Ishikawa (cell line): ENCODE data around the gene CTPS1.

ENCODE experiments used
- CEBPB ChIP-seq: IDR thresholded peaks from 2 replicates; pipeline ENCODE4 v1.6.1; 2012
- CREB1 ChIP-seq: IDR thresholded peaks from 2 replicates; pipeline ENCODE4 v1.6.1; 2012; ENCODE audit warnings: low read depth
- EGR1 ChIP-seq: IDR thresholded peaks from 2 replicates; pipeline ENCODE4 v1.6.1; 2012
- EP300 ChIP-seq: IDR thresholded peaks from 2 replicates; pipeline ENCODE4 v1.6.1; 2012; ENCODE audit warnings: borderline replicate concordance
- FOXM1 ChIP-seq: IDR thresholded peaks from 2 replicates; pipeline ENCODE4 v1.6.1; 2012; ENCODE audit warnings: low read depth, borderline replicate concordance
- MAX ChIP-seq: IDR thresholded peaks from 2 replicates; pipeline ENCODE4 v1.6.1; 2012
- NFIC ChIP-seq: IDR thresholded peaks from 2 replicates; pipeline ENCODE4 v1.6.1; 2012
- RAD21 ChIP-seq: IDR thresholded peaks from 2 replicates; pipeline ENCODE4 v1.6.1; 2012; ENCODE audit warnings: low read depth
- TAF1 ChIP-seq: IDR thresholded peaks from 2 replicates; pipeline ENCODE4 v1.6.1; 2012; ENCODE audit warnings: low read depth, mild to moderate bottlenecking
- TCF12 ChIP-seq: IDR thresholded peaks from 2 replicates; pipeline ENCODE4 v1.6.1; 2012; ENCODE audit warnings: low read depth
- TEAD4 ChIP-seq: IDR thresholded peaks from 2 replicates; pipeline ENCODE4 v1.6.1; 2012
- USF1 ChIP-seq: IDR thresholded peaks from 2 replicates; pipeline ENCODE4 v1.6.1; 2012
- YY1 ChIP-seq: IDR thresholded peaks from 2 replicates; pipeline ENCODE4 v1.6.1; 2012; ENCODE audit warnings: low read depth
- ZBTB7A ChIP-seq: IDR thresholded peaks from 2 replicates; pipeline ENCODE4 v1.6.1; 2012; ENCODE audit warnings: low read depth
- TF ChIP-seq, protein P1 (sequence below): IDR thresholded peaks from 2 replicates; pipeline ENCODE4 v1.6.1; 2012; ENCODE audit warnings: low read depth, mild to moderate bottlenecking

The CTPS1 gene

GRCh38 chr1:41009466-41009865, 30.0 kb downstream of the CTPS1 start:
- no peak for TF ChIP-seq EP300
- no peak for TF ChIP-seq YY1
- TF ChIP-seq FOXM1 = no peak
- TF ChIP-seq, protein P1, sequence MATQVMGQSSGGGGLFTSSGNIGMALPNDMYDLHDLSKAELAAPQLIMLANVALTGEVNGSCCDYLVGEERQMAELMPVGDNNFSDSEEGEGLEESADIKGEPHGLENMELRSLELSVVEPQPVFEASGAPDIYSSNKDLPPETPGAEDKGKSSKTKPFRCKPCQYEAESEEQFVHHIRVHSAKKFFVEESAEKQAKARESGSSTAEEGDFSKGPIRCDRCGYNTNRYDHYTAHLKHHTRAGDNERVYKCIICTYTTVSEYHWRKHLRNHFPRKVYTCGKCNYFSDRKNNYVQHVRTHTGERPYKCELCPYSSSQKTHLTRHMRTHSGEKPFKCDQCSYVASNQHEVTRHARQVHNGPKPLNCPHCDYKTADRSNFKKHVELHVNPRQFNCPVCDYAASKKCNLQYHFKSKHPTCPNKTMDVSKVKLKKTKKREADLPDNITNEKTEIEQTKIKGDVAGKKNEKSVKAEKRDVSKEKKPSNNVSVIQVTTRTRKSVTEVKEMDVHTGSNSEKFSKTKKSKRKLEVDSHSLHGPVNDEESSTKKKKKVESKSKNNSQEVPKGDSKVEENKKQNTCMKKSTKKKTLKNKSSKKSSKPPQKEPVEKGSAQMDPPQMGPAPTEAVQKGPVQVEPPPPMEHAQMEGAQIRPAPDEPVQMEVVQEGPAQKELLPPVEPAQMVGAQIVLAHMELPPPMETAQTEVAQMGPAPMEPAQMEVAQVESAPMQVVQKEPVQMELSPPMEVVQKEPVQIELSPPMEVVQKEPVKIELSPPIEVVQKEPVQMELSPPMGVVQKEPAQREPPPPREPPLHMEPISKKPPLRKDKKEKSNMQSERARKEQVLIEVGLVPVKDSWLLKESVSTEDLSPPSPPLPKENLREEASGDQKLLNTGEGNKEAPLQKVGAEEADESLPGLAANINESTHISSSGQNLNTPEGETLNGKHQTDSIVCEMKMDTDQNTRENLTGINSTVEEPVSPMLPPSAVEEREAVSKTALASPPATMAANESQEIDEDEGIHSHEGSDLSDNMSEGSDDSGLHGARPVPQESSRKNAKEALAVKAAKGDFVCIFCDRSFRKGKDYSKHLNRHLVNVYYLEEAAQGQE = no peak
- no peak for TF ChIP-seq RAD21
- TF ChIP-seq CREB1 = no peak
- TF ChIP-seq CEBPB = no peak
- TF ChIP-seq EGR1 = no peak
- TF ChIP-seq TAF1 = no peak
- TF ChIP-seq MAX = no peak
- TF ChIP-seq NFIC = no peak
- TF ChIP-seq TEAD4 = no peak
- no peak for TF ChIP-seq TCF12
- TF ChIP-seq ZBTB7A = no peak
- TF ChIP-seq USF1 = no peak

DNA sequence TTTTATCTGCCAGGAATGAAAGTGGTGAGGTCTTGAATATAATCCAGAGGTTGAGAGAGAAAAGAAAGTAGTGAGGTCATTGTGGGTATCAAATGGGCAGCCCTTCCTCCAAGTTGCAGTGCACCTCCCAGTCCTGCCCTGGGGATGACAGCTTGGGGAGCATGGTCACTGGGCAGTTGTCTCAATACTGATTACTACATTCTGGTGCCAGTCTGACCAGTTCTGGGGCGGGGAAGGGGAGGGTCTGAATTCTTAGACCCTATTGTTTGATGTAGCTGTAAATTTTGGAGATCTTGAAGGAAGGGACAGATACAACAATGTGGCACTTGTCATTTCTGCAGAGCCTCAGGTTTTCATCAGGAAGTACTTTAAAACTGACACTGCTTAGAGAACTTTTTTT, 30.8 kb downstream of the CTPS1 start:
- TF ChIP-seq TEAD4 = 0 out of 2 replicates have a peak, but pooled peaks have one; percentile 10
- TF ChIP-seq, protein P1 = no peak

DNA sequence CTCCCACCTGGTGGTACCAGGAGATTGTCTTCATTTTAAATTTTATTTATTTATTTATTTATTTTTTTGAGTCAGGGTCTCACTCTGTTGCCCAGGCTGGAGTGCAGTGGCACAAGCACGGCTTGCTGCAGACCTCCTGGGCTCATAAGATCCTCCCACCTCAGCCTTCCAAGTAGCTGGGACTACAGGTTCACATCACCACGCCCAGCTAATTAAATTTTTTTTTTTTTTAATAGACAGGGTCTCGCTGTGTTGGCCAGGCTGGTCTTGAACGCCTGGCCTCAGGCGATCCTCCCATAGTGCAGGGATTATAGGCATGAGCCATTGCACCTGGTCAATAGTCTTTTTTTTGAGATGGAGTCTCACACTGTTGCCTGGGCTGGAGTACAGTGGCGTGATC, 33.5 kb downstream of the CTPS1 start:
- TF ChIP-seq USF1 (no peak), CREB1 (no peak), TAF1 (no peak), NFIC (no peak), MAX (no peak), RAD21 (no peak), FOXM1 (no peak), EGR1 (no peak), ZBTB7A (no peak), YY1 (no peak), TCF12 (no peak), EP300 (no peak), CEBPB (no peak)

DNA sequence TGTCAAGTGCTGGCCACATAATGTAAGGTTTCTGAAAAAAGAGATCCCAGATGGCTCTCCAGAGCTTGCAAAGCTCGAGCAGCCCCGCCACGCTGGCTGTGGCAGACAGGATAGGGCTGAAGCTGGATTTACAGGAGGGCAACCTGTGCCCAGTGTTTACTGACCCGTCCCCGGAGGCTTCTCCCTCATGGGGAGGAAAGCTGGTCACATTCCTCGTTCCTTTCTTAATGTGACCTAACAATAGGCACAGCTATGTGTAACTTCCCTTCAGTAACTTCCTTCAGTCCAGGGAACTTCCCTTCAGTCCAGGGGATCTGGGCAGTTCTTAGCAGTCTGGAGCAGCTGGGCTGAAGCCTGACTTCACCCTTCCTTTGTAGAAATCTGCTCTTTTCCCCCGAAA, 34.3 kb downstream of the CTPS1 start:
- TF ChIP-seq MAX (no peak), CEBPB (no peak), ZBTB7A (no peak), TCF12 (no peak), EP300 (no peak), USF1 (no peak), CREB1 (no peak), FOXM1 (no peak)

- TF ChIP-seq NFIC (no peak), ZBTB7A (no peak), FOXM1 (no peak), RAD21 (no peak), CEBPB (no peak), MAX (no peak), EGR1 (no peak), EP300 (no peak), TEAD4 (no peak)
Measured at GRCh38 chr1:41014871-41015270, 35.4 kb downstream of the CTPS1 start.
